ENCODE measurements around the gene KSR1. TPM values are rescaled to one million over a fixed set of nuclear protein-coding genes. Genes with fewer than 3 reads are reported as not detected.

KSR1 gene
- total and polyA plus RNA-seq, 2 of the 8 experiments (the other 6 are each of a cell fraction or from before 2014, with no cell fraction given) = 14.1 to 34.7 TPM

DNA sequence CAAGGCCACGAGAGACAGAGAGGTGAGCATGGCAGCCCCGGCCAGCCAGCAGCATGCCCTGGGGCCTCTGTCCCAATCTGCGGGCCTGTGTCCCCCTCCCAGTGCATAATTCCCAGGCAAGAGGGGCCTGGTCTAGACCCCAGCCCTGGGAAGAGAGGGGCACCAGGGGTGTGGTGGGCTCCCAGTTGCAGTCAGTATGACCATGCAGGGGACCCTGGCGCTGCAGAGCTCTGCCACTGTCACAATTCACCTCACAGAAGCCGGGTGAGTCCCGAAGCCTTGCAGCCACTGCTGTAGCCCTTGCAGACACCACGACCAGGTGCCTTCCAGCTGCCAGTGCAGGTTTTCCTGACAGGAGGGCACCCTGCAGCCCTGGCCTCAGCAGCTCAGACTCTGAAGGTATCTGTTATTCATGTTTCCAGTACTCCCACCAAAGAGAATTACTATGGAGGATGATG lies 25.8 kb upstream of the KSR1 start (continued):
- TF ChIP-seq SIRT6 (IDR thresholded peaks at IDR 0.05; ENCODE audit: low read length) = no peak

Measured in H1 (cell line).